IMR-90 (cell line): ENCODE measurements around the gene CCNI. TPM values are rescaled to one million over a fixed set of nuclear protein-coding genes. Genes with fewer than 3 reads are reported as not detected.

Source experiments
- ATAC-seq: fragments of 200-7000 bp; cut with Tn5 transposase; 2 replicates; pipeline ENCODE4 v1.9.1; 2020; ENCODE audit warnings: low read depth, mild to moderate bottlenecking, moderate library complexity
- BruUV-seq: library from RNA; stranded (reverse); fragments of 400-500 nt; replicated peaks from 2 replicates; lab custom pipeline; 2021; lab: Mats Ljungman, UMichigan
- CTCF ChIA-PET: fragments of 300-600 bp; formaldehyde crosslinking; extraction: SDS; loops from one replicate; lab custom pipeline; 2021; ENCODE audit warnings: antibody characterized with exemption; lab: Yijun Ruan, JAX
- POLR2A ChIA-PET: fragments of 300-600 bp; sonication (Branson Sonifier 250); formaldehyde crosslinking; loops from one replicate; lab custom pipeline; 2022; ENCODE audit warnings: antibody characterized with exemption; ENCODE audit not compliant: unreplicated experiment; lab: Charles Lee
- DNase-seq: peaks from one replicate; pipeline ENCODE4 v3.0.0; 2013
- H2AFZ ChIP-seq: replicated peaks from 2 replicates; pipeline ENCODE3; 2013; ENCODE audit warnings: low read length, mild to moderate bottlenecking; ENCODE audit not compliant: poor library complexity
- H2AK5ac ChIP-seq: 2 replicates; pipeline ENCODE4 v1.6.1; 2013; ENCODE audit warnings: low read depth, low read length, inconsistent platforms
- H2AK9ac ChIP-seq: replicated peaks from 2 replicates; pipeline ENCODE3; 2013; ENCODE audit warnings: mild to moderate bottlenecking, low read depth, low read length, moderate library complexity; ENCODE audit not compliant: poor library complexity
- H2BK120ac ChIP-seq: 2 replicates; pipeline ENCODE4 v1.6.1; 2013; ENCODE audit warnings: low read depth, low read length, inconsistent platforms
- H2BK15ac ChIP-seq: 3 replicates; pipeline ENCODE4 v1.6.1; 2013; ENCODE audit warnings: low read depth, low read length, inconsistent platforms
- H2BK20ac ChIP-seq: 2 replicates; pipeline ENCODE4 v1.6.1; 2013; ENCODE audit warnings: low read depth, mild to moderate bottlenecking, inconsistent platforms, low read length, moderate library complexity
- H2BK5ac ChIP-seq: 2 replicates; pipeline ENCODE4 v1.6.1; 2013; ENCODE audit warnings: mild to moderate bottlenecking, low read depth, low read length, inconsistent platforms; ENCODE audit not compliant: poor library complexity, severe bottlenecking
- H3K14ac ChIP-seq: replicated peaks from 2 replicates; pipeline ENCODE4 v1.6.1; 2013; ENCODE audit warnings: low read depth, low read length, inconsistent platforms
- H3K18ac ChIP-seq: 2 replicates; pipeline ENCODE4 v1.6.1; 2013; ENCODE audit warnings: low read depth, low read length, control low read depth
- H3K23ac ChIP-seq: 2 replicates; pipeline ENCODE4 v1.6.1; 2013; ENCODE audit warnings: low read depth, low read length, inconsistent platforms
- H3K27ac ChIP-seq: 2 replicates; pipeline ENCODE4 v1.5.1; 2013; ENCODE audit warnings: mild to moderate bottlenecking, control low read depth, low read length; ENCODE audit not compliant: insufficient read depth
- H3K27me3 ChIP-seq: 2 replicates; pipeline ENCODE4 v1.6.1; 2013; ENCODE audit warnings: low read length; ENCODE audit not compliant: control insufficient read depth, insufficient read depth
- H3K36me3 ChIP-seq: 2 replicates; pipeline ENCODE4 v1.6.1; 2013; ENCODE audit warnings: low read length, mixed read lengths; ENCODE audit not compliant: control insufficient read depth, insufficient read depth
- H3K4ac ChIP-seq: 2 replicates; pipeline ENCODE4 v1.6.1; 2013; ENCODE audit warnings: low read depth, low read length, inconsistent platforms
- H3K4me1 ChIP-seq: 2 replicates; pipeline ENCODE4 v1.6.1; 2013; ENCODE audit warnings: low read length, mixed read lengths; ENCODE audit not compliant: control insufficient read depth, insufficient read depth
- H3K4me2 ChIP-seq: 2 replicates; pipeline ENCODE4 v1.6.1; 2013; ENCODE audit warnings: low read depth, mild to moderate bottlenecking, control low read depth, low read length, moderate library complexity
- H3K4me3 ChIP-seq: 2 replicates; pipeline ENCODE4 v1.5.1; 2013; ENCODE audit warnings: low read depth, mild to moderate bottlenecking, control low read depth, low read length, moderate library complexity; ENCODE audit not compliant: insufficient read depth
- H3K56ac ChIP-seq: 2 replicates; pipeline ENCODE4 v1.6.1; 2013; ENCODE audit warnings: low read length, inconsistent platforms; ENCODE audit not compliant: insufficient read depth; ENCODE audit errors: extremely low read depth
- H3K79me1 ChIP-seq, 2 experiments: 2 replicates each; pipeline ENCODE4 v1.6.1; 2013; ENCODE audit warnings: low read length in 2 of 2, inconsistent platforms in 1 of 2, low read depth in 1 of 2
- H3K9ac ChIP-seq: 2 replicates; pipeline ENCODE4 v1.6.1; 2013; ENCODE audit warnings: low read depth, low read length, control low read depth
- H3K9me1 ChIP-seq: 2 replicates; pipeline ENCODE4 v1.6.1; 2013; ENCODE audit warnings: low read length, inconsistent platforms; ENCODE audit not compliant: insufficient read depth
- H3K9me3 ChIP-seq: 2 replicates; pipeline ENCODE4 v1.6.1; 2013; ENCODE audit warnings: low read length; ENCODE audit not compliant: control insufficient read depth, insufficient read depth
- H4K20me1 ChIP-seq: 2 replicates; pipeline ENCODE4 v1.6.1; 2013; ENCODE audit warnings: low read length, inconsistent platforms; ENCODE audit not compliant: insufficient read depth
- H4K5ac ChIP-seq: 2 replicates; pipeline ENCODE4 v1.6.1; 2013; ENCODE audit warnings: mild to moderate bottlenecking, low read depth, low read length, control low read depth
- H4K8ac ChIP-seq, 2 experiments: 2 replicates each; pipeline ENCODE4 v1.6.1; 2013; ENCODE audit warnings: low read depth in 2 of 2, low read length in 2 of 2, control low read depth in 1 of 2, inconsistent platforms in 1 of 2
- H4K91ac ChIP-seq: 2 replicates; pipeline ENCODE4 v1.6.1; 2013; ENCODE audit warnings: low read depth, low read length, inconsistent platforms; ENCODE audit not compliant: insufficient read depth
- BHLHE40 ChIP-seq: fragments of 150-350 bp; IDR thresholded peaks from 2 replicates; pipeline ENCODE4 v1.6.1; 2016; ENCODE audit warnings: mild to moderate bottlenecking, low read depth, low read length
- CEBPB ChIP-seq: IDR thresholded peaks from 2 replicates; pipeline ENCODE4 v1.6.1; 2012; ENCODE audit warnings: low read depth, low read length, improper control_type of control experiment
- CHD1 ChIP-seq: IDR thresholded peaks from 2 replicates; pipeline ENCODE4 v1.6.1; 2012; ENCODE audit warnings: low read depth, low read length, improper control_type of control experiment
- CTCF ChIP-seq: conservative IDR thresholded peaks from 2 replicates; pipeline ENCODE4 v1.5.1; 2012; ENCODE audit warnings: mild to moderate bottlenecking, low read depth, low read length, improper control_type of control experiment
- FOS ChIP-seq: fragments of 150-350 bp; IDR thresholded peaks from 2 replicates; pipeline ENCODE4 v1.6.1; 2016; ENCODE audit warnings: low read depth, low read length
- MAFK ChIP-seq: IDR thresholded peaks from 2 replicates; pipeline ENCODE4 v1.6.1; 2012; ENCODE audit warnings: low read depth, low read length, improper control_type of control experiment
- MAZ ChIP-seq: IDR thresholded peaks from 2 replicates; pipeline ENCODE4 v1.6.1; 2012; ENCODE audit warnings: low read depth, mild to moderate bottlenecking, low read length, improper control_type of control experiment, moderate library complexity, borderline replicate concordance
- MXI1 ChIP-seq: IDR thresholded peaks from 2 replicates; pipeline ENCODE4 v1.6.1; 2012; ENCODE audit warnings: low read depth, mild to moderate bottlenecking, low read length, moderate library complexity, borderline replicate concordance
- NFE2L2 ChIP-seq: fragments of 150-350 bp; IDR thresholded peaks from 2 replicates; pipeline ENCODE4 v1.6.1; 2016; ENCODE audit warnings: low read depth, mild to moderate bottlenecking, low read length
- POLR2A ChIP-seq: IDR thresholded peaks from 2 replicates; pipeline ENCODE4 v1.6.1; 2012; ENCODE audit warnings: mild to moderate bottlenecking, low read depth, low read length
- RAD21 ChIP-seq: IDR thresholded peaks from 2 replicates; pipeline ENCODE4 v1.6.1; 2012; ENCODE audit warnings: low read length, improper control_type of control experiment
- RCOR1 ChIP-seq: IDR thresholded peaks from 2 replicates; pipeline ENCODE4 v1.6.1; 2012; ENCODE audit warnings: mild to moderate bottlenecking, low read length, improper control_type of control experiment; ENCODE audit not compliant: insufficient replicate concordance
- RFX5 ChIP-seq: IDR thresholded peaks from 2 replicates; pipeline ENCODE4 v1.8.0; 2012; ENCODE audit warnings: low read depth, mild to moderate bottlenecking, low read length, moderate library complexity
- SMC3 ChIP-seq: fragments of 150-350 bp; IDR thresholded peaks from 2 replicates; pipeline ENCODE4 v1.6.1; 2016; ENCODE audit warnings: low read depth, mild to moderate bottlenecking, antibody characterized with exemption, low read length, moderate library complexity
- dilution Hi-C: fragments of 300-500 bp; cut with HindIII; formaldehyde crosslinking; loops from one replicate; pipeline ENCODE4 v1.14.3; 2018; ENCODE audit warnings: low sequenced_read_pairs; ENCODE audit not compliant: unreplicated experiment
- in situ Hi-C: fragments of 300-500 bp; cut with MboI; formaldehyde crosslinking; loops from 3 replicates; pipeline ENCODE4 v1.14.3; 2019; ENCODE audit warnings: low sequenced_read_pairs, inconsistent platforms, mixed read lengths
- intact Hi-C: fragments of 100-400 bp; cut with micrococcal nuclease; formaldehyde crosslinking; loops from 2 replicates; pipeline ENCODE4 v1.10.0; 2022
- polyA plus RNA-seq, 3 experiments: library from polyadenylated mRNA; depleted of rRNA; stranded (reverse); fragments of >200 nt; gene quantifications; 2 replicates each; pipeline ENCODE4 v1.2.3, GENCODE V29; 2012; ENCODE audit warnings: low replicate concordance in 1 of 3
- total RNA-seq: library from RNA; depleted of rRNA; stranded (reverse); fragments of >200 nt; gene quantifications from 2 replicates; pipeline ENCODE4 v1.2.3, GENCODE V29; 2012
- TF ChIP-seq, protein P1 (sequence below): fragments of 150-350 bp; IDR thresholded peaks from 2 replicates; pipeline ENCODE4 v1.6.1; 2016; ENCODE audit warnings: low read depth, mild to moderate bottlenecking, low read length, moderate library complexity, borderline replicate concordance
- TF ChIP-seq, protein P2 (sequence below): fragments of 150-350 bp; IDR thresholded peaks from 2 replicates; pipeline ENCODE4 v1.6.1; 2017; ENCODE audit warnings: mild to moderate bottlenecking, antibody characterized with exemption, low read length, low read depth

Gene CCNI
- total and polyA plus RNA-seq, 2 of the 4 experiments (the other 2 are of a cell fraction) = 70.1 to 100 TPM

DNA sequence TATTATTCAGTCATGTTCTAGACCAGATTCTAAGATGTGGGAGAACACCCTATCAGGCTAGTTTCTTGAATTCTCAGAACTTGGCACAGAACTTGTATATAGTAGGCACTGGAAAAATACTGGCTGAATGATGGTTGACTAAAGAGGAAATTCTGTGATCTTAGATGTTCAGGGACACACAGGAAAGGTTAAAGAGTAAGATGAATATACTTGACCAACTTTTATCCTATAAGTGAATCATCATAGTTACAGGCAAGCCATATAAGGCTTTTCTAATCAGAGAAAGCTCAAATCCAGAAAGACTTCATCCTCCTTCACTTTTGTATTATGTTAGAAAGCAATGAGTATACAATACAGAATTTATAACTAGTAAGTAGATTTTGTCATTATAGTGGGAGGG lies 72.4 kb downstream of the CCNI start:
- Histone ChIP-seq H3K9me3 (no peaks in the 10 kb centered on the region), H2AK9ac (no peak overlapping the region), H3K27me3 (no peaks in the 10 kb centered on the region), H3K18ac (no peak overlapping the region; the same call in 1 of the 2 replicates), H3K36me3 (peaks cover 36% of the 10 kb centered on the region), H4K91ac (no peak overlapping the region), H2BK20ac (no peak overlapping the region), H3K4me1 (peaks cover 25% of the 10 kb centered on the region), H3K79me1 (peaks cover 25 to 68% of the 10 kb centered on the region in 2 experiments; a peak in 3 of 4 replicates), H3K4me3 (no peak overlapping the region), H4K5ac (no peak overlapping the region), H2BK15ac (no peak overlapping the region), H2BK120ac (no peak overlapping the region; the same call in 1 of the 2 replicates), H3K4ac (peak overlapping the region; percentile 46; the same call in 1 of the 2 replicates), H3K4me2 (no peak overlapping the region), H2AK5ac (no peak overlapping the region), H3K9me1 (peaks cover 18% of the 10 kb centered on the region), H3K9ac (no peak overlapping the region), H2AFZ (no peak overlapping the region), H3K14ac (no peak overlapping the region), H3K23ac (0 out of 2 replicates have a peak overlapping the region, but pooled peaks have one; percentile 43), H4K20me1 (peaks cover 35% of the 10 kb centered on the region), H3K56ac (no peak overlapping the region), H4K8ac (no peak overlapping the region), H3K27ac (peak overlapping the region; percentile 72; the same call in 1 of the 2 replicates), H2BK5ac (peak overlapping the region; percentile 83)
- intact Hi-C loops (no loop called here), dilution Hi-C loops (no loop called here), in situ Hi-C loops (no loop called here)
- DNase-seq = peak; percentile 60
- POLR2A ChIA-PET = no interaction called here
- no peak for TF ChIP-seq POLR2A
- no peak for TF ChIP-seq MXI1
- TF ChIP-seq, protein P1, sequence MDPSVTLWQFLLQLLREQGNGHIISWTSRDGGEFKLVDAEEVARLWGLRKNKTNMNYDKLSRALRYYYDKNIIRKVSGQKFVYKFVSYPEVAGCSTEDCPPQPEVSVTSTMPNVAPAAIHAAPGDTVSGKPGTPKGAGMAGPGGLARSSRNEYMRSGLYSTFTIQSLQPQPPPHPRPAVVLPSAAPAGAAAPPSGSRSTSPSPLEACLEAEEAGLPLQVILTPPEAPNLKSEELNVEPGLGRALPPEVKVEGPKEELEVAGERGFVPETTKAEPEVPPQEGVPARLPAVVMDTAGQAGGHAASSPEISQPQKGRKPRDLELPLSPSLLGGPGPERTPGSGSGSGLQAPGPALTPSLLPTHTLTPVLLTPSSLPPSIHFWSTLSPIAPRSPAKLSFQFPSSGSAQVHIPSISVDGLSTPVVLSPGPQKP = no peak
- no peak for TF ChIP-seq RFX5
- no peak for TF ChIP-seq NFE2L2
- TF ChIP-seq SMC3 = no peak
- no peak for TF ChIP-seq RCOR1
- no peak for TF ChIP-seq CEBPB
- no peak for TF ChIP-seq FOS
- TF ChIP-seq MAFK = no peak
- no peak for TF ChIP-seq BHLHE40
- no peak for TF ChIP-seq RAD21
- no peak for TF ChIP-seq CHD1
- TF ChIP-seq CTCF = no peak
- TF ChIP-seq MAZ = no peak
- TF ChIP-seq, protein P2, sequence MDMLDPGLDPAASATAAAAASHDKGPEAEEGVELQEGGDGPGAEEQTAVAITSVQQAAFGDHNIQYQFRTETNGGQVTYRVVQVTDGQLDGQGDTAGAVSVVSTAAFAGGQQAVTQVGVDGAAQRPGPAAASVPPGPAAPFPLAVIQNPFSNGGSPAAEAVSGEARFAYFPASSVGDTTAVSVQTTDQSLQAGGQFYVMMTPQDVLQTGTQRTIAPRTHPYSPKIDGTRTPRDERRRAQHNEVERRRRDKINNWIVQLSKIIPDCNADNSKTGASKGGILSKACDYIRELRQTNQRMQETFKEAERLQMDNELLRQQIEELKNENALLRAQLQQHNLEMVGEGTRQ = no peak
- CTCF ChIA-PET = no interaction called here
- ATAC-seq = no peak
- BruUV-seq = no TSS peak
